Measurements from ENCODE around the gene PCDHGA4.

- no peak for TF ChIP-seq CTCF (IDR thresholded peaks at IDR 0.05)
- no peak for TF ChIP-seq EZH2 (IDR thresholded peaks at IDR 0.05; ENCODE audit: borderline replicate concordance, insufficient read depth, low read depth, low read length, poor library complexity, severe bottlenecking)
Observed at GRCh38 chr5:141360685-141361084, 5.9 kb downstream of the PCDHGA4 start.
